ENCODE data around the gene NPB.

NPB gene

DNA sequence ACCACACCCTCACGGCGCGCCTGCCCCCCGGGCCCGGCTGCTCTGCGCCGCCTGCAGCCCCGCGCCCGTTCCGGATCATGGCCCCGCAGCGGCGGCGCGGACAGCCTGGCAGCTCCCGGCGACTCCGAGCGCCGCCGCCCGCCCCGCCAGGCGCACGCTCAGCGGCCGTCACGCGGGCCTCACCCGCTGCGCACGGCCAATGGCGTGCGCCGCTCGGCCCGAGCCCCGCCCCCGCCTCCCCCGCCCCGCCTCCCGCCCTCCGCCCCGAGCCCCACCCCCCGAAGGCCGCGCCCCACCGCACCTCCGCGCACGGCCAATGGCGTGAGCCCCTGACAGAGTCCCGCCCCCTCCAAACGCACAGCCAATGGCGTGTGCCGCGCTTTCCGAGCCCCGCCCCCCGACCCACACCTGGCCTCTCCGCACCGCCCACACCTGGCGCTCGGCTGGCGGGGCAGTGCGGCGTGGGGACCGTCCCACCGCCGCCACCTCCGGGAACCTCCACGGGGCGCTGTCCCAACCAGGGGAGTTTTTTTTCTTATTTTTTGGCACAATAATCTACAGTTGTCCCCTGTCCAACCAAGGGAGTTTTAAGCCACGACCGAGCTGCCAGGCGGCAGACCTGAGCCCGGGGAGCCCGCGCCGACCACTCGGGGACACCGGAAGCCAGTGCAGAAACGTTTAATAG, 9.4 kb downstream of the NPB start, which contains the start of gene PCYT2:
Gene PCYT2, minus strand, starts transcription at position 123 of the 685 bp plus-strand sequence. Its CDS starts 44 bp downstream, at position 79.
- DNase-seq (ENCODE audit: low read depth), result peak; percentile 85
- H3K4me3 ChIP-seq (replicated peaks; ENCODE audit: low read depth, low read length), result peak within 1 kb of the TSS; percentile 65
- TF ChIP-seq, protein P1, sequence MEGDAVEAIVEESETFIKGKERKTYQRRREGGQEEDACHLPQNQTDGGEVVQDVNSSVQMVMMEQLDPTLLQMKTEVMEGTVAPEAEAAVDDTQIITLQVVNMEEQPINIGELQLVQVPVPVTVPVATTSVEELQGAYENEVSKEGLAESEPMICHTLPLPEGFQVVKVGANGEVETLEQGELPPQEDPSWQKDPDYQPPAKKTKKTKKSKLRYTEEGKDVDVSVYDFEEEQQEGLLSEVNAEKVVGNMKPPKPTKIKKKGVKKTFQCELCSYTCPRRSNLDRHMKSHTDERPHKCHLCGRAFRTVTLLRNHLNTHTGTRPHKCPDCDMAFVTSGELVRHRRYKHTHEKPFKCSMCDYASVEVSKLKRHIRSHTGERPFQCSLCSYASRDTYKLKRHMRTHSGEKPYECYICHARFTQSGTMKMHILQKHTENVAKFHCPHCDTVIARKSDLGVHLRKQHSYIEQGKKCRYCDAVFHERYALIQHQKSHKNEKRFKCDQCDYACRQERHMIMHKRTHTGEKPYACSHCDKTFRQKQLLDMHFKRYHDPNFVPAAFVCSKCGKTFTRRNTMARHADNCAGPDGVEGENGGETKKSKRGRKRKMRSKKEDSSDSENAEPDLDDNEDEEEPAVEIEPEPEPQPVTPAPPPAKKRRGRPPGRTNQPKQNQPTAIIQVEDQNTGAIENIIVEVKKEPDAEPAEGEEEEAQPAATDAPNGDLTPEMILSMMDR (IDR thresholded peaks at IDR 0.05; ENCODE audit: low read length, missing control alignments), result no peak

GRCh38 chr17:81911969-81912368, 9.9 kb downstream of the NPB start:
- DNase-seq (ENCODE audit: low read depth), result no peak
- H3K4me3 ChIP-seq (replicated peaks; ENCODE audit: low read depth, low read length), result no peak overlapping the region
- TF ChIP-seq, protein P1 (IDR thresholded peaks at IDR 0.05; ENCODE audit: low read length, missing control alignments), result no peak

- DNase-seq (ENCODE audit: low read depth), result no peak
- no peak overlapping the region for H3K4me3 ChIP-seq (replicated peaks; ENCODE audit: low read depth, low read length)
- TF ChIP-seq, protein P1 (IDR thresholded peaks at IDR 0.05; ENCODE audit: low read length, missing control alignments), result no peak
Observed at GRCh38 chr17:81912441-81913309, 10.6 kb downstream of the NPB start.

DNA sequence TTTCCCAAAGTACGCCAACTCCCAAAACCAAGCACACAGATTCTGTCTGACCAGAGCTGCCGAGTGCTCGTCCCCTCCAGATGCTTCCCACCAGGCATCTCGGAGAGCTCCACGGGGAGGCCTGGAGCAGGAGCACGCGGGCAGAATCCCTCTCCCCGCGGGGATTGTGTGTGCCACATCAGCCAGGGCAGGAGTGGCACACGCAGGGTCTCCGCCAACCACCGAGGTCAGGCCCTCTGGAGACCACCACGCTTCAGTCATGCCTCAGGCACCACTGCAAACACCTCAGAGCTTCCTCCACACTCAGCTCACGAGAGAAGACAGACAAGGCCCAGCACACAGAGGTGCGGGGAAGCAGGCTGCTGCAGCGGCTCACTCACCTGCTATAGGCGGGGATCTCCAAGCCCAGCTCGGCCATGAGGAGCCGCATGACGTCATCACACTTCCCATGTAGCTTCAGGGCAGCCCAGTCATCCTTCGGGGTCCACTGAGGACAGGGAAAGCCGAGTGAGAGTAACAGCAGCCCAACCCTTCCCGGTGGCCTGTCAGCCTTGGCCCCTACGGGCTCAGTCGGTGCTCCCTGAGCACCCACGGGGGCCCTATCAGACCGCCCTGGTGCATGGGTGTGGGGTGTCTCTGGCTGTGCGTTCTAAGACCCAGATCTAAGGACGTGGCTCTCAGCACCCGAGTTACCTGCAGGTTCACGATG, 11.5 kb downstream of the NPB start:
- no peak for DNase-seq (ENCODE audit: low read depth)
- H3K4me3 ChIP-seq (replicated peaks; ENCODE audit: low read depth, low read length), result no peak overlapping the region
- TF ChIP-seq, protein P1 (IDR thresholded peaks at IDR 0.05; ENCODE audit: low read length, missing control alignments), result no peak

- TF ChIP-seq, protein P1 (IDR thresholded peaks at IDR 0.05; ENCODE audit: low read length, missing control alignments), result no peak
- no peak overlapping the region for H3K4me3 ChIP-seq (replicated peaks; ENCODE audit: low read depth, low read length)
- no peak for DNase-seq (ENCODE audit: low read depth)
Observed at GRCh38 chr17:81914103-81914850, 12.2 kb downstream of the NPB start.

GRCh38 chr17:81915331-81915730, 13.3 kb downstream of the NPB start:
- no peak for DNase-seq (ENCODE audit: low read depth)
- TF ChIP-seq, protein P1 (IDR thresholded peaks at IDR 0.05; ENCODE audit: low read length, missing control alignments), result no peak
- H3K4me3 ChIP-seq (replicated peaks; ENCODE audit: low read depth, low read length), result no peak overlapping the region
